ENCODE measurements around the gene AGPAT1. TPM values are rescaled to one million over a fixed set of nuclear protein-coding genes. Genes with fewer than 3 reads are reported as not detected.
A peak's percentile ranks its signal among the peaks of the same experiment; 100 is the strongest.

Gene AGPAT1
- total and polyA plus RNA-seq, 10 donors = 13.6 to 39.7 (median 32.1) TPM

DNA sequence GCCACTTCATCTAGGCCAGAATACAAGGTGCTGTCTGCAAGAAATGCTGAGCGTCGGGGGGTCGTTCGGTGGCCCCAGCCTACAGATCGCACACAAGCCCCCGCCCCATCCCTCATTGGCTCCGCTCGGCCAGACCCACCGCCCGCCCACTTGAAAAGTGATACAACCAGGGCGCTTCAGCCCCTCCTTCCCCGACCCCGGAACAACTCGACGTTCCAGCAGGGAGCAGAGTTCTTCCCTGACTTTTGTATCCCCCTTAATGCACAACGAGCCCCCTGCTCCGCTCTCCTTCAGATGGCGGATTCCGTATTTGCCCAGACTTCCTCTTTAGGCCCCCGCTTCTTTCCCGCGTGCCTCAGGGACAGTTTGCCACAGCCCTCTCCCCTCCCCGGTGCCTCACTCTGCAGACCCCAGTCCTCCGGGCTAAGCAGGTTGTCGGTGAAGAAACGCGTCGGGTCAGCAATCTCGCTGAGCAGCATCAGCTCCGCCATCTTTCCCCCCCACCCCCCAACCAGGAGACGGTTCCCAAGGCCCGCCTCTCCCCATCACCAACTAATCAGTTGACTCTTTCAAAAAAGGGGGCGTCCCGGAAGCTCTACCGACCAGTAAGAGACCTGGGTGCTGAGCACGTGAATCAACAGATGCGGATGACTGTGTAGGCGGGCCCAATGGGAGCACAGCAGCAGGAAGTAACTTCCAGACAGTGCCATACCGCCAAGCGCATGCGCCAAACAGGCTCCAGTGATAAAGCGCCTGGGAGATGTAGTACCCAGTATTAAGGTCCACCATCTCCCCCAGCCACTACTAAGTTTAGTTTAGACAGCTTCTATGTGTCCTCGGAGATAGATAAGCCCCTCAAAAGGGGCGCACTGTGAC, 47.9 kb downstream of the AGPAT1 start, which contains the start of gene ATF6B:
ATF6B (minus strand) TSS at position 530 of the 876 bp plus-strand sequence; CDS start at position 491, 39 bp downstream.
- Histone ChIP-seq H3K27me3 (replicated peaks in 1 of 7) (no peaks in the 10 kb centered on the region), H3K9me3 (no peaks in the 10 kb centered on the region), H3K27ac (peak within 1 kb of the TSS; percentile 49 to 95 (median 90)), H3K4me1 (peaks cover 23 to 72% (median 45%) of the 10 kb centered on the region in 6 donors), H3K36me3 (peaks cover 0 to 42% (median 36%) of the 10 kb centered on the region in 6 donors), H3K4me3 (peak within 1 kb of the TSS; percentile 78 to 97 (median 93))
- DNase-seq = peak; percentile 98
- peak; percentile 75 to 86 (median 82) for TF ChIP-seq POLR2AphosphoS5 (IDR thresholded peaks at IDR 0.05)
- TF ChIP-seq, protein P1, sequence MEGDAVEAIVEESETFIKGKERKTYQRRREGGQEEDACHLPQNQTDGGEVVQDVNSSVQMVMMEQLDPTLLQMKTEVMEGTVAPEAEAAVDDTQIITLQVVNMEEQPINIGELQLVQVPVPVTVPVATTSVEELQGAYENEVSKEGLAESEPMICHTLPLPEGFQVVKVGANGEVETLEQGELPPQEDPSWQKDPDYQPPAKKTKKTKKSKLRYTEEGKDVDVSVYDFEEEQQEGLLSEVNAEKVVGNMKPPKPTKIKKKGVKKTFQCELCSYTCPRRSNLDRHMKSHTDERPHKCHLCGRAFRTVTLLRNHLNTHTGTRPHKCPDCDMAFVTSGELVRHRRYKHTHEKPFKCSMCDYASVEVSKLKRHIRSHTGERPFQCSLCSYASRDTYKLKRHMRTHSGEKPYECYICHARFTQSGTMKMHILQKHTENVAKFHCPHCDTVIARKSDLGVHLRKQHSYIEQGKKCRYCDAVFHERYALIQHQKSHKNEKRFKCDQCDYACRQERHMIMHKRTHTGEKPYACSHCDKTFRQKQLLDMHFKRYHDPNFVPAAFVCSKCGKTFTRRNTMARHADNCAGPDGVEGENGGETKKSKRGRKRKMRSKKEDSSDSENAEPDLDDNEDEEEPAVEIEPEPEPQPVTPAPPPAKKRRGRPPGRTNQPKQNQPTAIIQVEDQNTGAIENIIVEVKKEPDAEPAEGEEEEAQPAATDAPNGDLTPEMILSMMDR (IDR thresholded peaks at IDR 0.05 in 8 of 11, conservative IDR thresholded peaks at IDR 0.05 in 3 of 11) = peak in 2 of 11 experiments; percentile 9 to 16
- peak in 1 of 3 donors; percentile 29 for TF ChIP-seq POLR2A (IDR thresholded peaks at IDR 0.05)
- intact Hi-C loops (cut with DNase I; ENCODE audit: low total_unique reads) = loop anchor here (10.0 kb wide), 1 partner anchor 67 kb away; the partner anchor contains the start of genes GPSM3 and PBX2
- 0 to 1% (median 0%) methylated on average over 30 to 44 of the region's 44 CpGs for WGBS, 5 donors

DNA sequence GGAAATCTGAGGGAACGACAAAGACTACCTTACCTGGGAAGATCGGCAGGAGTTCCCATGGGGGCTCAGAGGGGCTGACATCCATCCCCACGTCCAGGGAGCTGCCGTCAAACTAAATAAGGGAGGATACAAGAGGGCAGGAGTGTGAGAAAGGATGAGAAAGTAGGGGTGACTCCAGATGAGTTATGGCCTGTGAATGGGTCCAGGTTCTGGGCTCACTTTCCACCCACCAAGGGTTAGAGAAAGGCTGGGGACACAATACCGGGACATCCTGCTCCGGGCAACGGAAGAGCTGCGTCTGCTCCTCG, 48.5 kb downstream of the AGPAT1 start:
- peaks cover 23 to 75% (median 45%) of the 10 kb centered on the region in 6 donors for H3K4me1 ChIP-seq
- H3K36me3 ChIP-seq = peaks cover 0 to 48% (median 39%) of the 10 kb centered on the region in 6 donors
- H3K27me3 ChIP-seq (replicated peaks in 1 of 7) = no peaks in the 10 kb centered on the region
- peak overlapping the region; percentile 78 to 97 (median 93) for H3K4me3 ChIP-seq
- TF ChIP-seq POLR2A (IDR thresholded peaks at IDR 0.05) = no peak
- TF ChIP-seq POLR2AphosphoS5 (IDR thresholded peaks at IDR 0.05) = no peak
- TF ChIP-seq, protein P1 (IDR thresholded peaks at IDR 0.05 in 8 of 11, conservative IDR thresholded peaks at IDR 0.05 in 3 of 11) = no peak
- no peaks in the 10 kb centered on the region for H3K9me3 ChIP-seq
- H3K27ac ChIP-seq = peak overlapping the region; percentile 49 to 94 (median 88)
- intact Hi-C loops (cut with DNase I; ENCODE audit: low total_unique reads) = loop anchor here (10.0 kb wide), 1 partner anchor 67 kb away; the partner anchor contains the start of genes GPSM3 and PBX2
- 9 to 14% (median 12%) methylated on average over 9 of the region's 9 CpGs for WGBS, 5 donors
- no peak for DNase-seq

DNA sequence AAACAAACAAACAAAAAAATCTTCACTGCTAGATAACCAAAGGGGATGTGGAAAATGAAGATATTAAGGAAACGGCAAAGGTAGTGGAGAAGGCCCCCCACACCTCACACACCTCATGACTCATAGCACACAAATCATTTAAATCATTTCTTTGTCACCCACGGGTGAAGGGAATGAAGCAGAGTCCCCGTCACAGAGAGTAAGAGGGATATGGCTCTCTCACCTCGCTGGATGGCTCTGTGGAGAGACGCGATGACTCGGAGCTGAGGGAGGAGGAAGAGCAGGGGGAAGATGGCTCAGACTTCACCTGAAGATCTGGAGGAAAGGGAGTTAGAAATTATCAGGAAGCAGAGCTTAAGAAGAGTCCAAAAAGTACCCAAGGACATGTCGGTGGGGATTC, 49.0 kb downstream of the AGPAT1 start:
- Histone ChIP-seq H3K27me3 (replicated peaks in 1 of 7) (no peaks in the 10 kb centered on the region), H3K4me3 (peak overlapping the region in 7 of 8 donors; percentile 78 to 97 (median 94)), H3K9me3 (no peaks in the 10 kb centered on the region), H3K4me1 (peaks cover 23 to 75% (median 45%) of the 10 kb centered on the region in 6 donors), H3K27ac (peak overlapping the region in 1 of 8 donors; percentile 92), H3K36me3 (peaks cover 0 to 53% (median 44%) of the 10 kb centered on the region in 6 donors)
- DNase-seq = no peak
- intact Hi-C loops (cut with DNase I; ENCODE audit: low total_unique reads) = loop anchor here (10.0 kb wide), 1 partner anchor 68 kb away; the partner anchor contains the start of genes GPSM3 and PBX2
- WGBS, 5 donors = 63 to 72% (median 67%) methylated on average over 8 of the region's 8 CpGs
- TF ChIP-seq POLR2A (IDR thresholded peaks at IDR 0.05) (no peak), POLR2AphosphoS5 (IDR thresholded peaks at IDR 0.05) (no peak)
- TF ChIP-seq, protein P1 (IDR thresholded peaks at IDR 0.05 in 8 of 11, conservative IDR thresholded peaks at IDR 0.05 in 3 of 11) = no peak

DNA sequence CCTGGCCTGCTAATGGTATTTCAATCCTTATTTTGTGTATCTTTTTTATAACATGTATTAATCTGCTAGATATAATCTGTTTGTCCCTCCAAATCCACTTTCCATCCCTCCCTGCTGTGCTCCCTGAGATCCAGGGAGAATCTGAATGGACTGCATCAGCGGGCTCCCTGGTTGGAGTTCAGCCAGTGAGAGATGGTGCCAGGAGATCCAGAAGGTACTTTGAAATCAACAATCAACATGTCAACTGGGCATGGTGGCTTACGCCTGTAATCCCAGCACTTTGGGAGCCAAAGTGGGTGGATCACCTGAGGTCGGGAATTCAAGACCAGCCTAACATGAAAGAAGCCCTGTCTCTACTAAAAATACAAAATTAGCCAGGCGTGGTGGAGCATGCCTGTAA, 52.2 kb downstream of the AGPAT1 start:
- no peaks in the 10 kb centered on the region for H3K27me3 ChIP-seq (replicated peaks in 1 of 7)
- no peak overlapping the region for H3K4me3 ChIP-seq
- intact Hi-C loops (cut with DNase I; ENCODE audit: low total_unique reads) = loop anchor here (10.0 kb wide), 1 partner anchor 71 kb away; the partner anchor contains the start of genes GPSM3 and PBX2
- H3K9me3 ChIP-seq = no peaks in the 10 kb centered on the region
- peaks cover 20 to 69% (median 42%) of the 10 kb centered on the region in 6 donors for H3K4me1 ChIP-seq
- TF ChIP-seq, protein P1 (IDR thresholded peaks at IDR 0.05 in 8 of 11, conservative IDR thresholded peaks at IDR 0.05 in 3 of 11) = no peak
- TF ChIP-seq POLR2A (IDR thresholded peaks at IDR 0.05) (no peak), POLR2AphosphoS5 (IDR thresholded peaks at IDR 0.05) (no peak)
- WGBS, 5 donors = 89 to 99% (median 93%) methylated on average over 4 of the region's 4 CpGs
- H3K27ac ChIP-seq = no peak overlapping the region
- H3K36me3 ChIP-seq = peaks cover 4 to 85% (median 75%) of the 10 kb centered on the region in 6 donors
- DNase-seq = no peak

Measured in spleen (tissue), 11 donors.